Neural progenitor cell (in vitro differentiated cells): ENCODE measurements around the gene HADHB.

ENCODE experiments used
- CTCF ChIP-seq: fragments of 200-600 bp; sonication (generic); IDR thresholded peaks from 2 replicates; pipeline ENCODE4 v1.5.1; 2017; ENCODE audit warnings: antibody characterized with exemption, mild to moderate bottlenecking
- EZH2phosphoT487 ChIP-seq: fragments of 200-600 bp; sonication (generic); IDR thresholded peaks from 2 replicates; pipeline ENCODE4 v1.6.1; 2017; ENCODE audit warnings: antibody characterized with exemption

DNA sequence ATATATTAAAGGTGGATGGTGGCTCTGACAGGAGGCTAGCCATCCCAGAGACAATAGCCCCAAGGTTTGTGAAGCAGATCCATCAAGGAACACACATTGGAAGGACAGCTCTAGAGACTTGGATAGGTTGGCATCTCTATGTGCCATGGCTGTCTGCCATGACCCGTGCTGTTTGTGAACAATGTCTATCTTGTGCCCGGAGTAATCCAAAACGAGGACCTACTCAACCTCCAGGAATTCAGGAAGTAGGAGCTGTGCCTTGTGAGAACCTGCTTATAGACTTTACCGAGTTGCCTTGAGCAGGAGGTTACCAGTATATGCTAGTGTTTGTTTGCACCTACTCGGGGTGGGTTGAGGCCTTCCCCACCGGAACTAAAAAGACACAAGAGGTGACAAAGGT, 58.1 kb downstream of the HADHB start:
- TF ChIP-seq CTCF (no peak), EZH2phosphoT487 (no peak)
